HL-60 (cell line): ENCODE data around the gene LVRN.

ENCODE experiments used
- CTCF ChIP-seq: IDR thresholded peaks from one replicate; pipeline ENCODE4 v1.5.1; 2011; ENCODE audit warnings: low read length, control low read depth, inconsistent platforms; ENCODE audit not compliant: insufficient read depth
- GABPA ChIP-seq: IDR thresholded peaks from 2 replicates; pipeline ENCODE4 v1.6.1; 2012; ENCODE audit warnings: low read depth
- POLR2AphosphoS5 ChIP-seq: IDR thresholded peaks from 2 replicates; pipeline ENCODE4 v1.6.1; 2012; ENCODE audit warnings: low read depth
- REST ChIP-seq: IDR thresholded peaks from 2 replicates; pipeline ENCODE4 v1.6.1; 2012; ENCODE audit warnings: low read depth; ENCODE audit not compliant: insufficient replicate concordance

- TF ChIP-seq CTCF (no peak), GABPA (no peak), REST (no peak), POLR2AphosphoS5 (no peak)
Observed at GRCh38 chr5:116002116-116002906, 40.0 kb downstream of the LVRN start.
